ENCODE data around the gene SP1.

DNA sequence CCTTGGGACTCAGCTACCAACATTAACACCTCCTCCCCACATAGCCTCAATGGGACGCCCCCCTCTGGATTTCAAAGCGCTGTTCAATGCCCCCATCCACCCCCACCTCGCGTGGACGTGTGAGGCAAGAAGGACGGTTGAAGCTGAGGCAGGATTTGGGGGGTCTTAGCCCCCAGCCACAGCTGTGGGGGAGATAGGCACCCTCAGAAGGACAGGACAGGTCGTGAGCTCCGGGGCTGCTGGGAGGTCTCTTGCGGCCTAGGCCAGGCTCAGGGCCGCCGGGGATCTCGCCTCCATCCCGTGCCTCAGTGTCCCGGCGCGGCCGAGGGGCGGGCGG is 35.5 kb upstream of the SP1 start:
- TF ChIP-seq, protein P1, sequence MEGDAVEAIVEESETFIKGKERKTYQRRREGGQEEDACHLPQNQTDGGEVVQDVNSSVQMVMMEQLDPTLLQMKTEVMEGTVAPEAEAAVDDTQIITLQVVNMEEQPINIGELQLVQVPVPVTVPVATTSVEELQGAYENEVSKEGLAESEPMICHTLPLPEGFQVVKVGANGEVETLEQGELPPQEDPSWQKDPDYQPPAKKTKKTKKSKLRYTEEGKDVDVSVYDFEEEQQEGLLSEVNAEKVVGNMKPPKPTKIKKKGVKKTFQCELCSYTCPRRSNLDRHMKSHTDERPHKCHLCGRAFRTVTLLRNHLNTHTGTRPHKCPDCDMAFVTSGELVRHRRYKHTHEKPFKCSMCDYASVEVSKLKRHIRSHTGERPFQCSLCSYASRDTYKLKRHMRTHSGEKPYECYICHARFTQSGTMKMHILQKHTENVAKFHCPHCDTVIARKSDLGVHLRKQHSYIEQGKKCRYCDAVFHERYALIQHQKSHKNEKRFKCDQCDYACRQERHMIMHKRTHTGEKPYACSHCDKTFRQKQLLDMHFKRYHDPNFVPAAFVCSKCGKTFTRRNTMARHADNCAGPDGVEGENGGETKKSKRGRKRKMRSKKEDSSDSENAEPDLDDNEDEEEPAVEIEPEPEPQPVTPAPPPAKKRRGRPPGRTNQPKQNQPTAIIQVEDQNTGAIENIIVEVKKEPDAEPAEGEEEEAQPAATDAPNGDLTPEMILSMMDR (IDR thresholded peaks at IDR 0.05): no peak
- no peak for TF ChIP-seq POLR2A (IDR thresholded peaks at IDR 0.05)

All from testis (tissue), 2 donors.